NCI-H146 (cell line): ENCODE measurements around the gene ATP8A1.

ENCODE experiments used
- DNase-seq: peaks from one replicate; lab custom pipeline; 2025; lab: John Stamatoyannopoulos, UW

The ATP8A1 gene

DNA sequence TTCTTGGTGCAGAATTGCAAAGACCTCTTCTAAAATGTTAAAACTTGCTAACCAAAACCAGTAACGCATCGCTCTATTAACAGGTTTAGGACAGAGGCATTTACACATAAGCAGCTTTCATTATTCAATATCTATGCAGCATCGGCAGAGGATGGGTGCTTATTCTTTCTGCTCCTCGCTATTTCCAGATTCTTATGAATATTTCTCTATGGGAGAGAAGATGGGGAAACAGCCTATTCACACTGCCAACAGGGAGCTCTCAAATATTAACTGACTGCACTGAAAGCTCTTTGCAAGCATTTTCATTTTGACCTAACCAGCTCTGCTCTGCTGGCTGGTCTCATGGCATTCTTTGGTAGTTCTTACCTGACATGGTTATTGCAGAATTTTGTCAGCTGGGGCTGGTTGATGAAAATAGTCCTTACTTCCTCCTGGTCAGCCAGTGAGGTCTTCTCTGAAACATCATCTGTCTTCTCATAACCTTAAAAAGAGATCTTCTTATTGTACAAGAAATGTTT lies 30.2 kb downstream of the ATP8A1 start:
- DNase-seq, result no peak

DNA sequence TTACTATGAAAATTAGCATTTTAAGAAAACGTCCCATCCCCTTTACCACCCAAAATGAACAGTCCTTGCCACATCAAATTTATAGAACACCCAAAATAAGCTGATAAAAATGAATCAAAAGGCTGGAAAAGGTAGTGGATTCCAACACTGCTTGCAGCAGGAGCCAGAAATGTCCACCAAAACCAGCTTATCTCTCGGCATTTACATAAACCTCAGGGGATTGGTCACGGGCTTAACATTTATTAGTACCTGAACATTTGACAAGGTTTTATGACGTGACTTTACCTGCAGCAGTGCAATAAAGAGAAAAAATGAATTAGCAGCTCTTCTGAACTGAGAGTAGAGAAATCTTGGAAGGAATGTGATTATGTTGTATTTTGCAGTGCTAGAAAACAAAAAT lies 31.6 kb downstream of the ATP8A1 start:
- no peak for DNase-seq

DNA sequence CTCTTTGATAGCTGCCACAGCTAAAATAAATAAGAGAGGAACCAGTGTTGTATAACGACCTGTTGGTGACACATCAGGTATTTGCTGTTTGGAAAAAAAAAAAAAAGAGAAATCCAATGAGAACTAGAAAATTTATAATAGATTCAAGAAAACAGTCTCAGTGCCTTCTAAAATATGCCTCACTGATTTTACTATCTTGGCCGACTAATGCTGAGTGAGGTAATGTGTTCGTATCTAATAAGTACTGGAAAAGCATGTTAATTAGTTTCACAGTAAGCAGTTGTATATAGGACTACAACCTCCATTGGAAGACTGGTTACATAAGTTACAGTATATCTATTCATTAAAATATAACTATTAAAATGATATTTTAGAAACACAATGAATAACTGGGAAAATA lies 32.4 kb downstream of the ATP8A1 start:
- DNase-seq, result no peak

DNA sequence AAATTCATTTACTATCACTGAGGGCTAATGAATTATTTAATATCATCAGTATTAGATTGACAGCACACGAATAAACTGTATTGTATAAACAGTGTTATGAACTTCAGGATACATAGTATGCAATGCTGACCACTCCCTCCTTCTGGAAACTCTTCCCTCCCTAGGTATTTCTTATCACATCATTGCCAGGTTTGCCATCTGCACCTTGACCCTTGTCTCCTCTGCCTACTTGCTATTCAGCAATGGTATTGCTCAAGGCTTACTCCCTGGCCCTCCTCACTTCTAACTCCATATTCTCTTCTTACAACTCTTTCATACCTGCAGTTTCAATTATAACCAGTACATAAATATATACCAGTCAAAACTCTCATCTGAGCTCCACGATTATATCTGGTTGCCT lies 38.9 kb downstream of the ATP8A1 start:
- DNase-seq, result no peak

DNA sequence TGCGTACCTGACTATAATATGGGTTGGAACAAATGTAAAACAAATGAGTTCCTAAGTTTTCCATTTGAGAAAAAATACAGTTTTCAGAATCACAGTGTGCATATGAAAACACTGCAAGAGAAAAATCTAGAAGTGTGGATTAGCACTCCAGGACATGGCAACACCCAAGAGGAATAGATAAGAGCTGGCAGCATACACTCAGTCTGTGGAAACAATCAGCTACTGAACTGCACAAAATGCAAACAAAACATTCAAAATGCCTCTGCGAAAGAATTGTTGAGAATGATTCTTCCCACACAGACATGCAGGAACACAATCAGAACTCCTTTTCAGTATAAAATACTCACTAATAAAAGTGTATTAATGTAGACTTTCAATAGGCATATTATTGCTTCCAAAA lies 39.9 kb downstream of the ATP8A1 start:
- DNase-seq, result no peak

DNA sequence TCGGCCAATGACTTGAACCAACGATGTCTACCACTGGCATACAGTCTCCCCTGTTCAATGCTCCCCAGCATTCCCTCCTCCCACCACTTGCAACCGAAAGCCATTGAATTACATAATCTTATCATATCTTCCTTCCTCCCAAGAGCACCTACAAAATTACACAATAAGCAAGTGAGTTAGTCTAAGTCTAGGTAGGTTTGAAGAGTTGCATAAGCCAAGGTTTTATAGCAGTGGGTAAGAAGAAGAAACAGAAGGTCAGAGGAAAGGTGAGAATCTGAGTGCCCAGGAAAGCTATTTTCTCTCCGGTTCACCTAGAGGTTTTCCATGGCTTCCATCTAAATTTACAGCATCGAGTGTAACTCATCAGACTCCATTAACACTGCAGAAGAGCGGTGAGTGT lies 40.3 kb downstream of the ATP8A1 start:
- DNase-seq, result no peak

DNA sequence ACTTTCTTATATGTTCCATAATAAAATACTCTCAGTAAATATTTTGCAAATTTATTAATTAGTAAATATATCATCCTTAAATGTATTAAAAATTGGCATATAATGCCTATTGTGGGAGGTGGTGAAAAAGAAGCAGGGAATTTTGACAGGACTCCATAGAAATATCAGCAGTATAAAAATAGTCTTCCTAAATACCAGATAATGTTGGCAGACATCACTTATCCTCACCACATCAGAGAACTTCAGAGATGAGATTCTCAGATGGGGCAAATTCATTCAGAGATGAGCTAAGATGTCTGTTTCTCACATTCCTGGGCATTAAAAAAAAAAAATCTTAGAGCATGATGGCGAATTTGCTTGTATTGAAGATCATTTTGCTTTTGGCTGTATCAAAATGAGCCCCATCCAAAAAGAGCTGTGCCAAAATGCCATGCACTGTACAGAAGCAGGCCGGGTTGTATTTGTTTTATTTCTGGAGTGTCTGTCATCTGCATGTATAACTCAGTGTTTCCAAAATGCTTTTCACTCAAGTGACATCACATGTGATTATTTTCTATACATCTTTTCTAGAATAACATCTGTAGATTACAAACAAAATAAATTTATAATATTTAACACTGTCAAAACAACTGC lies 41.7 kb downstream of the ATP8A1 start:
- no peak for DNase-seq

DNA sequence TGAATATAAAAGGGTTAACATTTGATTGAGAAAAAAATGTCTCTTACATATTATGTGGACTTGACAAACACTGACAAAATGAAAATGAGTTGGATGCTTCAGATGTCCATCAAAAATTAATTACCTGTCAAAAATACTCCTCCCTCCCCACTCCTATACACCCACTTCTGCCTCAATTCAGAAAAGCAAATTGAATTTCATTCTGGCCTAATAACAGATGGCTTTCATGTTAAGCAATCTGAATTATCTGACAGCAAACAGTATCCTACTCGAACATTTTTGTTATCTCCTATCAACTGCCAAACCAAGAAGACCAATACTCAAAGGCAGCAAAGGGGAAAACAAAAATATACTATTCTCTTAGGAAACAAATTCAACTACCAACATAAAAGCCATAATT lies 44.0 kb downstream of the ATP8A1 start:
- DNase-seq, result no peak

DNA sequence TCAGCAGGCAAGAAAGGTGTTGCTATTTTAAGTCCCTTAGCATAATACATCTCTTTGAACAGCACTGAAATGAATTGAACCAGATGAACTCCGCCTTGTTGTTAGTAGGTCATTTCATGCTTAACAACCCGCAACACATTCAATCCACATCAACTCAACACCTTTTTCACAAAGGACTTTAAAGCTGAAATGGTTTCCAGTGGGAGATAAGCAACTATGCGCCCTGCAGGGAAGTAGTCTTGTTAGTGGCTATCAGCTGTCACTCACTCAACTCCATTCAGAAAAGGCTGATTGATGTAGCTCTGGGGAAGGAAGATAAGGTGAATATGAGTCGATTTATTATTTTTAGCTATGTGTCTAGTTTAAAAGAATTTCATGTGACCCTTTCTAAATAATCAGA lies 46.0 kb downstream of the ATP8A1 start:
- DNase-seq, result no peak

DNA sequence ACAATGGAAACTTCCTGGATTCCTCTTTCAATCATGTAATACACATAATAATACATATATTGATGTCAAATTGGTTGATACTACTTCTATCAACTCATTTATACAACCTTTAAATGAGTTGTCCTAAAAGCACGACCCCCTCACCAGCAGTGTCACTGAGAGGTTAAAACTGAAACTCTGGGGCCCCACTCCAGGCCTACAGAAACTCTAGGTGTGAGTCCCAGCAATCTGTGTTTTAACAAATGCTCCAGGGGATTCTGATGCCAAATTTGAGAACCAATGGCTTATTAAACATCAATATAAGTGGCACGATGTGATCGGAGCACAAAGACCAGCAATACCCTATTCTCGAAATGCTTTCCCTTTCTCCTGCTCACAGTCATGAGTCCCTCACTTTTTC lies 47.9 kb downstream of the ATP8A1 start:
- DNase-seq, result no peak

DNA sequence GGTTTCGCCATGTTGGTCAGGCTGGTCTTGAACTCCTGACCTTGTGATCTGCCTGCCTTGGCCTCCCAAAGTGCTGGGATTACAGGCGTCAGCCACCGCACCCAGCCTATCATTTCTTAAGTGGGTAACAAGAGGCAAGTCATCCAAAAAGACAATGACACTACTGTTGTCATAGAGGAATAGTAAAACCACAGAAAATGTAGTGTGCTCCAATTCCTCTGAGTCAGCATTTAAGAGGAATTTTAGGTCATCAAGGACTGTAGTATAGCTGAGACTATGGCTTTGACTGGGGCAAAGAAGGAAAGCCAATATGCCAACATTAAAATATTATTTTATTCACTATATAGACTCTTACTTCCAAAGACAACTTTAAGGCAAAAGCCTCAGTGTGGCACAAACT lies 48.4 kb downstream of the ATP8A1 start:
- no peak for DNase-seq

DNA sequence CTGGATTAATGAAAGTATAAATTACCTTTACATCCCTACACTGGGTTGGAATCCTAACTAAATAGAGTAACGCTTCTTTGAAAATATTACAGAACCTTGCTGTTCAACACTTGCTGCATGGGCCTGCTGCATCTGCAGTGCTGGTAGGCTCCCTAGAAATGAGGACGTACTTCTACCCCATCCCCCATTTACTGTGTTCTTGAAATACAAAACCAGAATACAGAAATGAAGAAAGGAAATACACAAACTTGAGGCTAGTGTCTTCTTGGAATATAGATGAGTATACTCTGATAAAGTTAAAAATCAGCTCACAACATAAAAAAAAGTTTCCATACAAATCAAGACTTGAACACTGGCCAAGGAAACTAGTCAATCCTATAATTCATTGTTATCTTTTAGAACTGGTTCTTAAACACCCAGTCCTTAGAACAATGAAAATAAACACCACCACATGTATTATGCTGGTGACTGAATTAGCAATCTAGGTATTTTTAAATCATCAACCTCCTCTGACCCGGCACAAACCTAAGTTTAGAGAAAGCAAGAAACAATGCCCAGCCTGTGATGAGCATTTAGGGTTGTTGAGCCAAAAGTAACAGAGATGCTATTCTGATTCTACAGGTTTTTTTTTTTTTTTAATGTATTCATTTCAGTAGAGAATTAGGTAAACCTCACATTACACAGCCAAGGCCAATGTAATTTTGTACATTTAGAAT lies 49.7 kb downstream of the ATP8A1 start:
- no peak for DNase-seq

DNA sequence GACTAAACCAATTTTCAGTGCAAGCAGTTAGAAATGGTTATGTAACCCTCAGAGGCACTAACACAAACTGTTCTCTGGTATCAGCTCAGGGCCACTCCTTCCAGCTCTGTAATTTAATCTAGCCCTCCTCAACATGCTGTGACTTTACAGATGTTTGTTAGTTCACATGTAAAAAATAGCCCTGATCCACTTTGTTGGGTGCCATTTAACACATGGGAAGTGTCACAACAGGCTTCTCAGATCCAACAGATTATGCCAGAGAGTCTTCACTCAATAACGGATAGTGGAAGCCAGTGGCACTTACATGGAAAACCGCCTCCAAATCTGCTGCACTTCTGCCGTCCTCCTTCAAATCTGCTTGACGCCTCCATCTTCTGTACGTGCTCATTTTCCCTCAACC lies 51.6 kb downstream of the ATP8A1 start:
- no peak for DNase-seq

DNA sequence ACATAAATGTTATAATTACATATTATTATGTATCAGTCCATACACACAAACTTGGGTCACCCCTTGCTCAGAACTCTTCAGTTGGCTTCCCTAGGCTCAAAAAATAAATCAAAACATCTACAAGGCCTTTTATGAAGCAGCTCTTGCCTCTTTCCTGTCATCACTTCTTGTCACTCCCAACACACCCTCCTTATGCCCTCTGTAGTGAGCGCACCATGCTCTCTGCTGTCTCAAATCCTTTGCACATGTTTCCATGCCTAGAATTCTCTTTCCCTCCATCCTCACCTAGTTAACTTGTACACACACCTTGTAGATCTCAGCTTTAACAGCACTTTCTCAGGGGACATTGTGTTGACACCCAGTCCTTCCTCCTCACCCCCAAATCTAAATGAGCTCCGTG lies 53.0 kb downstream of the ATP8A1 start:
- no peak for DNase-seq

DNA sequence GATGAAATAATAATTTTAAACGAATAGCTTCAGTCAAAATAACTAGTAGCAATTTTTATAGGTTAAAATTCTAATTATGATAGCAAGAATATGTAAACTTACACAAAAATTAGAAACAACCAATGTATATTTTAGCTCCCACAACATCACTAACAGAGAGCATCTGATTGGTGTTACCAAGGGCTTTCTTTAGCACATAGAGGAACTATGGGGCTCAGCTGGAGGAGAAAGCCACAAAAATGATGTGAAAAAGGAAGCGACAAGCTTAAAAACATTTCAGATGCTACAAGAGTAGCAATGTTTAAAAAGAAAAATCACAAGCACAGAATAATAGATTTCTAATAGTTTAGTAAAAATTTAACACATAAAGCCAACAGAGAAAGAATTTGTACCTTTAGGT lies 56.3 kb downstream of the ATP8A1 start:
- no peak for DNase-seq

DNA sequence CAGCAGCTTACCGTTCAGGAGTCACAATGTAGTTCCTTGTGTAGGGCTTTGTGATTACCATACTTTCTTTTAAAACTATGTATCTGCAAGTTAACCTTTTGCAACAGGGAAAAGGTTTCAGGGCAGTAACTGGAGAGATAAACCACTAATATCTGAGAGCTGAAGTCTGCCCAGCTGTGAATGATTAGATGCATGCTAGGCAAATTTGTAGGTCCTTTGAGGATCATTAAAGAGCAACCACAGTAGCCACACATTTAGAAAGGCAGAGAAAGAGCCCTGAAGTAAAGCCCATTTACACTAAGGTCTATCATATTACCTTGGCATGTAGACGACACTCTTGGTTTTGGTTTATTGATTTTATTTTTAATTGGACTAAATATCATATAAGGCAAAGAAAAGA lies 60.0 kb downstream of the ATP8A1 start:
- DNase-seq, result no peak

DNA sequence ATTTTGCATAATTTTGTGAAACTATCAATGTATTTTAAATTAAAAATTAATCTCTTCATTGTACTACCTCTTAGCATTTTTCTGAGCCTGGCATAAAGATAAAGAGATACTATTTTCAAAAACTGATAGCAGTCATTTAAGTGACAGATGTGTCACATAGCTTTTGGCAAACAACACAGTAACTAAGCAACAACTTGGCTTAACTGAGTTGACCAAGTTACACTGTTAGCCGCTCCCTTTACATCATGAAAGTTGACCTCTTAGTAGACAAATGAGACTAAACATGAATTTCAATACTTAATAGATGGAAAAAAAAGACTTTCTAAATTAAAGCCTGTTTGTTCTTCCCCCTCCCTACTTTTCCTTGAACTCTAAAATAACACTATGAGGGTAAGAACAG lies 62.0 kb downstream of the ATP8A1 start:
- DNase-seq, result no peak

DNA sequence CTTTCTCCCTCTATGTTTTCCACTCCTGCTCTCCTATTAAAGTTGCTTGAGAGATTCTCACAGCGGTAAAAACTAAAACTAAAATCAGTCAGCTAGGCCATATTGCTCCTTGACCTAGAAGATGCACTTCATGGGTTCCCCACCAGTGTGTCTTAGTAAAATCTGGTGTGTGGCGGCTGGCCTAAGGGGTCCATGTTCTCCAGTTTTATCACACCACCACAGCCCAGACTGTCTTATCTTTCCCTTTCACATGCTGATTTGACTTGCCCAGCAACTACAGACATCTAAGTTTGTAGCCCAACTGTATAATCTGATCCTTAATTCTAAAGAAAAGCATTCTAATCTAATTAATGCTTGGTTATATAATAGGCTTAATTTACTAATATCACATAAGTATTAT lies 68.0 kb downstream of the ATP8A1 start:
- no peak for DNase-seq

DNA sequence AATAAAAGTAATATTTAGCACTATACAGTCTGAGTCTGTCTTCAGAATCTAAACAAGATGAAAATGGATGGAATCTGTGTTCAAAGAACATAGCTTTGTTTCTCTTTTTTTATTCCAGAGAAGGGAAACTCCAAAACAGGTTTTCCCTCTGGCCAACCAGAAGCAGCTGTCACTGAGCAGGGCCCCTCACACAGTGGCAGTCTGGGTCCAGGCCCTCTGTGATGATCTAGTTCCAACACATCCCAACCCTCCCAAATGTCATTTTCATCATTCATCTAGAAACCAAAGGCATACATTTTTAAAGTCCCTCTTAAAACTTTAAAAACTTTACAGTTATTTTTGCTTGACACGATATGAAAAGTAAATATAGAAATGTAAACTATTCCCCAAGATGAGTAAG lies 70.1 kb downstream of the ATP8A1 start:
- no peak for DNase-seq

DNA sequence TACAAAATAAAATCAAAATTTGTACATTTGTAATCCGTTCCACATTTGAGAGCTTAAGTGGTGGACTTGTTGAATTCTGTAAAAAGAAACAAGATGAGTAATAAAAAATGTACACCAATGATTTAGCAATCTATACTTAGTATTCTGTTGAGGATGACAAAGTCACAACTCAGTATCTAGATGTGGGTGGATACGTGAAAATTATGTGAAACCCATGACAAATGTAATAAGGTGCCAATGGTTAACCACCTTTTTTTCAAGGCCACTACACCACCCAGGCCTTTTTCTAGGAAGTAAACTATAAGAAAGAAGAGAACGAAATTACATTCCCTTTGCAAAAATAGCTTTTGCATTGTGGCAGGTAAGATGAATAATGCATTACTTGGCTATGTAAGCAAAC lies 77.0 kb downstream of the ATP8A1 start:
- no peak for DNase-seq

DNA sequence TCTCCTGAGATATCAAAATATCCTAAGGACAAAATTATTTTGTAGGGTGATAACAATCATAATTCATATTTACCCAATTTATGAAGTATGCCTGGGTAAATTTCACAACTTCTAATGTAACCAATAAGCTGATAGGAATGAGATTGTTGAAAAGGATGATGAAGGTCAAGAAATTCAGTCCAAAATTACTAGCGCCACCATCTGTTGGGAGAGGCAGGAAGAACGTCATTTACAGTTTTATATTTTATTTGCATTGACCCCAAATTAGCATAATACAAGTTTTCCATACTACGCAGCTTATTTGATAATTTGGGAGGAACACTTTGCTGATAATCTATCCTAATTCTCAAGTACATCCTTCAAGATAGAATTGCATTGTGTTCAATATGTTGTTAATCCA lies 78.7 kb downstream of the ATP8A1 start:
- DNase-seq, result no peak

DNA sequence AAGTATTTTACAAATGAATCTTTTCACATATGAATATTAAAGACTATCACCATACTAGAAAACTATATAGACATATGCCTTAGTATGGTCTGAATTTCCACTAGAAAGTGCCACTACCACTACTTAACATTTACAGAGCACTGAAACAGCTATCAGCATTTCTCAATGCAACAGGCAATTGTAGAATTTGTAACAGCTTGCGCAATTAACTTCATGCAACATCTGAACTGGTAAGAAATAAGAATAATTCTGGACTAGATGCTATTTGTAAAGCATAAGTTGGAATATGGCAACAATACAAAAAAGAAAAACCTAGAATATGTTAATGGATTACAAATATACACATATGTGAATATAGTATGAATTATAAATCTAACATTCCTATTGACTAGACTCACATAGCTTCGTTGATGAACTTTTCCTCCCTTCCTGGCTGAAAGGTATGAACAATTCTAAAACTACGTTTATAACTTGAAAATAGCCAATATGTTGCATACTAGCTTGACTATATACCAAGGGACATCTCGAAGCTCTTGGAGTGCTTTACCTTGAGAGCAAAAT lies 82.0 kb downstream of the ATP8A1 start:
- DNase-seq, result no peak

DNA sequence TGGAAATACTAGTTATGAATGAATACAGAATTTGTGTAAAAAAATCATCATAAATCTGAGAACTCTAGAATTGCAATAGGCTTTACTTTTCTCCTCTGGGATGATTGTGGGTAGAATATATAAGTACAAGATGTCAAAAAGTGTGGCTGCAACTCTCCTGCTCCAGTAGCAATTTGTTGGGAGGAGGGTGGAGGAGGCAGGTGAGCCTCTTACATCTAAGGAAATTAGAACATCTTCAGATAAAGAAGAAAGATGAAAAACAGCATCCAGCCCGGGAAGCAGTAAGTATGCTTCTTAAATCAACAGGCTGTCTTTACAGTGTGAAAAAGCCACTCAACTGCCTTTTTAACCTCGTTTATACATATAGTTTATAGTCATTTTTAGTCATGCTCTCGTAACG lies 83.7 kb downstream of the ATP8A1 start:
- no peak for DNase-seq

DNA sequence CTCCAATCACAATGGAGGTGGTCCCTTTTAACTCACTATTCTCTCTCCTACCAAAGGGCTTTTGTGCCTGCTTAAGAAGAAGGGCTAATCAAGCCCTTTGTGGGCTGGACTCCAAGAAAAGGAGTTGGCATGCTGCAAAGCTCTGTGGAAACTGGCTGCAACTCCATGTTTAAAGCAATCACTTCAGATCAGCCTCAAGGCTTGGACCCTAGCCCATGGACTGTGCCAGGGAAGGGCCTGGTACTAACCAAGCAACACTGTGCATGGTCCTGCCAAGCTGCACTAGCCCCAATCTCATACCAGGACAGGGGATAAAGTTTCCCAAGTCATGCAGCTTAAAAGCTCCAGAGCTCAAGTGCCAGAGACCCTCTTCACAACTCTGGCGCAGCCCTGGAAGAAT lies 86.7 kb downstream of the ATP8A1 start:
- no peak for DNase-seq
